Skeletal muscle cell (primary cell): Measurements from ENCODE around the gene NOC4L.

Experiments used
- DNase-seq: peaks from one replicate; pipeline ENCODE4 v3.0.0-alpha.2; 2010; ENCODE audit warnings: low read depth
- H3K4me3 ChIP-seq: 2 replicates; pipeline ENCODE4 v1.5.1; 2011; ENCODE audit warnings: low read depth, mild to moderate bottlenecking, control low read depth, low read length, moderate library complexity

The NOC4L gene

GRCh38 chr12:132175496-132176384 lies 31.5 kb downstream of the NOC4L start:
- no peak overlapping the region for H3K4me3 ChIP-seq
- no peak for DNase-seq

GRCh38 chr12:132176385-132176919 lies 32.2 kb downstream of the NOC4L start:
- DNase-seq: no peak
- no peak overlapping the region for H3K4me3 ChIP-seq

- DNase-seq: no peak
- no peak overlapping the region for H3K4me3 ChIP-seq
Observed at GRCh38 chr12:132176920-132177551, 32.8 kb downstream of the NOC4L start.

- DNase-seq: no peak
- H3K4me3 ChIP-seq: no peak overlapping the region
Observed at GRCh38 chr12:132178316-132178715, 34.1 kb downstream of the NOC4L start.

DNA sequence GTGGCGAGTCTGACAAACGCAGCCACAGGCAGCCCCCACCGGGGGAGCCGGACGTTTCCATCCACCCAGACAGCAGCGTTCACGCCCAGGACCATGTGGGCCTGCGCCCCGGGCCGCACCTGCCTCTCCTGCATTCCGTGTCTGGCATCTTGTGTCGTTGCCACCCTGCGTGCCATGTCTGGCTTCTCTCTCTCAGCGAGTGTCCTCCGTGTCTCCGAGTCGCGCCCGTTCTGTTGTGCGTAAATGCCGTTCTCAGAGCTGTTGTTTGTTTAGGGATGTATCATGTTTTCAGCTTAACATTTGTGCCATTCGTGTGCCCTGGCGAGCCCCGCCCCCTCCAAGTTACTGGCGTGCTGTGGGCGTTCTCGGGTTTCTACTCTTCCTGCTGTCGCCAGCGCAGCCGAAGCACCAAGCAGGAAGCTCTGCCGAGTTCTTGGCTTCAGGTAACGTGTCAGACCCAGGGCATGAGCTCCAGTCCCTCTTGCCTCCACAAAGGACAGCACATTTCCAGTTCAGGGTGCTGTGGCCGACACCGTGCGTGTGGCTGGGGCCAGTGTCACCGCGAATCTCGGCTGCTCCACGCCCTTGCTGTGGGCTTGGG lies 34.6 kb downstream of the NOC4L start:
- no peak for DNase-seq
- no peak overlapping the region for H3K4me3 ChIP-seq

DNA sequence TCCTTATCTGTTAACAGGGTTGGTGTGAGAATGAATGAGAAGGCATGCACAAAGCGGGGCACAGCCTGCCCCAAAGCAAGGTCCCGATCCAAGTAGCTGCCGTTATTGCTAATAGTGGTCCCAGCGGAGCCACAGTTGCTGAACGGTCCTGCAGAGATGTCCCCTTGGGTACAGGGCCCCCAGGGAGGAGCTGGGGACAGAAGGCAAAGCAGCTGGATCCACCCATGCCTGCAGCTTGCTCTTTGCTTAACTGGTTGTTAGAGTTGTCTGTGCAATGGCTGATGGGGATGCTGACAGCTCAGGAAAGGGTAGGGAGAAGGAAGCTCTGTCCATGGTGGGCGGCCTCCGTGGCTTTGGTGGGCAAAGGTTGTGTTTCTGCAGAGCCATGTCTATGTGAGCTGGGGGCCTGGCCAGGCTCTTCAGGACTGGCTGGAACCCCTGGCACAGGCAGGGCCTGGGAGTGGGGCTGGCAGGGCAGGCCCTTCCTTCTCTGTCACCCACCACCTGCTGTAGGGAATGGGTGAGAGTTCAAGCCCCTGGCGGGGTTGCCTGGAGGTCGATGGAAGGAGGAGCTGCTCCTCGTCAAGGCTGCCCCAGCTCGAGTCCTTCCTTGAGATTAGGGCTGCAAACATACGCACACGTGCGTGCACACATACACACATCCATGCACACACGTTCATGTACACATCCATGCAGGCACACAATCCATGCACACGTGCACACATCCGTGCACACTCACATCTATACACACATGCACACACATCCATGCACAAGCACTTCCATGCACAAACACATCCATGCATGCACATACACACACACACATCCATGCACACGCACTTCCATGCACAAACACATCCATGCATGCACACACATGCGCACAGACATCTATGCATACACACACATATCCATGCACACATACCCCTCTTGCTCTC lies 35.4 kb downstream of the NOC4L start:
- DNase-seq: no peak
- no peak overlapping the region for H3K4me3 ChIP-seq

DNA sequence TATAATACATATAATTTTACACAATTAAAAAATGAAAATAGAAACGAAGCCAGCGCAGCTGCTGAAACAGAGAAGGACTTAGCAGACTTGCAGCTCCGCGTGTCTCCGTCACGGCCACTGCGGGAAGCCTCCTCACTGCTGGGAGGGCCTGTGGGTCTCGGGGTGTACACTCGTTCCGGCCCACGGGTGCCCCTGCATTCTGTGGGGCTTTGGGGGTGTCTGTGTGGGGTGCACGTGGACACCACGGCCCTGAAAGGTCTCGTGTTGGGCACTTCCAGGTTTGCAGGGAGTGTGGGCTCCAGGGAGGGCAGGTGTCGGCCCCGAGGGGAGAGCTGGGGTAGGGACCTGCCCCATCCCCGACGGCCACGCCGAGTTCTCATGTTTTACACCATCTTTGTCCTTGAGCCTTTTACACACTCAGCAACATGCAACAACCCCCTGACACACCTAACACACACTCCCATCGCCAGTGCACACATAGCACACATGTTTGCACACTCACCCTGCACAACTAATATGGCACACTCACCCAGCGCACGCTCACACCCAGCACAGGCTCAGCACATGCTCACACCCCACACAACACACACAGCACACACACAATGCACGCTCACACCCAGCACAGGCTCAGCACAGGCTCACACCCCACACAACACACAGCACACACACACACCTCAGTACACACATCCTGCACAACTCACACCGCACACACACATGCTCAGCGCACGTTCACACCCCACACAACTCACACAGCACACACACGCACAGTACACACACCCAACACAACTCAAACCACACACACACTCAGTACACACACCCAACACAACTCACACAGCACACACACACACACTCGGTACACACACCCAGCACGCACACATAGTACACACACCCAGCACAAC lies 36.6 kb downstream of the NOC4L start:
- H3K4me3 ChIP-seq: no peak overlapping the region
- DNase-seq: no peak

- no peak for DNase-seq
- H3K4me3 ChIP-seq: no peak overlapping the region
Observed at GRCh38 chr12:132181570-132182200, 37.4 kb downstream of the NOC4L start.

- H3K4me3 ChIP-seq: no peak overlapping the region
- no peak for DNase-seq
Observed at GRCh38 chr12:132182206-132182710, 38.0 kb downstream of the NOC4L start.

DNA sequence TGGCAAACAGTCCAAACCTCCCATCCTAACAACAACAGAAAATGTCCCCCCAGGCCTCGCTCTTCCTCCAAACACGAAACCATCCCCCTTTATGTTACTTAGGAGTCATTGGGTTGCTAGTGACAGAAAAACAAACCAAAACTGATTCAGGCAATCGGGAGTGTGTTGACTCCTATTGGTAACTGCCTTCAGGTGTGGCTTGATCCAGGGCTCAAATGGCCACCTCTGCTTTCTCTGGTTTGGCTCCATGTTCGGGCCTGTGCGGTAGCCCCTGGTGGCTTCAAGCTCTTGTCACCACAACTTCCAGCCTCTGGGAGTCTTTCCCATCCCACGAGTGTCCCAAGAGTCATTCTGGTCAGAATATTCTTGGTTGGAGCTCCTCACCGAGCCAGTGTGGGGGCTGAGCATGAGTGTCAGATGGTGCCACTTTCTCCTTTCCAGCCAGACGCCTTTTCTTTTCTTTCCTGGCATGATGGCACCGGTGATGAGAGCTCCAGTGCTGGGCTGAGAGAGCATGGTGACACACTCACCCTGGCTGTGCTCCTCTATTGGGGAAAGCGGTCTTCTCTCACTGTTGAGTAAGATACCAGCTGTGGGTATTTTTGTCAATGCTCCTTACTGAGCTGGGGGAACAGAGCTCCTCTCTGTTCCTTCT lies 38.6 kb downstream of the NOC4L start:
- no peak overlapping the region for H3K4me3 ChIP-seq
- no peak for DNase-seq

DNA sequence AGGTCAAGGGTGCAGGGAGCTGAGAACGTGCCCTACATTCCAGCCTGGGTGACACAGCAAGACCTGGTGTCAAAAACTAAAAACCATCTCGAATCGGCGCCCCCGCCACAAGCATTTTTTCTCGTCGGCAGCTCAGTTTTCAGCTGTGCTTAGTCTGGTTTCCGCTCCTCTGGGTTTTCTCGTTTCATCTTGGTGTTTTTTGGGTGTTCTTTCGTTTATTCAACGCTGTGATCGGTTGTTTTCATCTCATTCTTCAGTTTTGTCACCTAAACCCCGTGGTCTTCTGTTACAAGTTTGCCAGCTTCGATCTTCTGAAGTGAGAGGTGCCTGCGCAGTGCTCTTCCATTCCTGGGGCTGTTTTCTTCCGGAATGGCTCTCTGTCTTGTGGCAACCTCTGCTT lies 41.4 kb downstream of the NOC4L start:
- no peak overlapping the region for H3K4me3 ChIP-seq
- DNase-seq: no peak

DNA sequence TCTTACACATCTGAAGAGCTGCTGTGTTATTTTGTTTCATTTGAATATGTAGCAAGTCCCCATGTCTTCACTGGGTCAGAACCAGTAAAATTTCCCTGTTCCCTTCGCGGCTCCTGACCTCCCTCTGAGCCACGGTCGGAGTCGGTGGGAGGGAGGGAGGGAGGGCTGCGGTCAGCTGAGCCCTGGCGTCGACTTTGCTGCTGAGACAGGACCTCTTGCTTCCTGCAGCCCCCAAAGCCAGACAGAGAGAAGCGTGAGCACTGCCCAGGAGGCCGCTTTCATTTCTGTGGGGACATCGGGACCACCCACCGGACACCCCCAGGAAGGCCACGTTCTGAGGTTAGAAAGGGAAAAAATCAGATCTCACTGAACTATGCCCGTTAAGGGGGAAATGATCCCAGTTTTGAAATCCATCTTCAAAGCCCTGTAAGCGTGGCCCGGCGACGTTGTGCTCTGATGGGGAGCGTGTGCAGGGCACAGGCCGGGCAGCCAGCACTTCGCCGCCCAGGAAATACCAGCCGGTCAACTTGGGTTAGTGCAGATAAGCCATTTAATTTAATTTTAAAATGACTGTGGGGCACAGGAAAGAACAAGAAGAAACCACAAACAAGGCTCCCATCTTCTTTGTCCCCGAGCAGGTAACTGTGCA lies 42.1 kb downstream of the NOC4L start:
- DNase-seq: no peak
- H3K4me3 ChIP-seq: no peak overlapping the region

- H3K4me3 ChIP-seq: no peak overlapping the region
- no peak for DNase-seq
Observed at GRCh38 chr12:132186857-132187620, 42.8 kb downstream of the NOC4L start.

DNA sequence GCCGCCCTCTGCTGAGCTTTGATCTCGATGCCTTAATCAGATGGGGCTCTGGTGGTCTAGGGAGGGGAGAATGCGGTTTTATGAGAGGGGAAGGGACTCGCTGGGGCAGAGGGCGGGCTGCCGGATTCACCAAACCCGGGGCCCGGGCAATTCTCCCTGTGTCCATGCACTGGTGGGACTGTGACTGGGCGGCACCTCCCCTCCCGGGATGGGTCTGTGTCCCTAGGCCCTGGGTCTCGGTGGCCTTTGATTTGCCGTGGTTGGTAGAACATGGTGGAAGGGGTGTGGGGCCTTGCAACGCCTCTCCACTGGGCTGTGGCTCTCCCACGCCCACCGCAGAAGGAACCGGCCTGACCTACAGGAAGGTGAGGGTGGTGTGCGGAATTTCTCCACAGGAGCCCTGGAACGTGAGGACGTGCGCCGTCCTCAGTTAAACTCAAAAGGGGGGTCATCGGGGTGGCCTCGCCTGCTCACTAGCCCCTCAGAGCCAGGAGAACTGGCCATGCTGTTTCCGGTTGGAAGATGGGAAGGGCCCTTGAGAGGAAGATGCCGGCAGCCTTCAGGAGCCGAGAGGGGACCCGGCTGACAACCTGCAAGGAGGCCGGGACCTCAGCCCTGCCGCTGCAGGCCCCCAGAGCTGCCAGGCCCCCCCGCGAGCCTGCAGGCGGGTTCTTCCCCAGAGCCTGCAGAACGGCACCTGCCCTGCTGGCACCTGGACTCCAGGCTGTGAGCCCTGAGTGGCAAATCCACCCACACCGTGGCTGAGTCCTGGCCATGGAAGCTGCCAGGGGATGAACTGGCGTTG lies 43.6 kb downstream of the NOC4L start:
- DNase-seq: no peak
- H3K4me3 ChIP-seq: no peak overlapping the region

- no peak overlapping the region for H3K4me3 ChIP-seq
Observed at GRCh38 chr12:132188451-132188901, 44.2 kb downstream of the NOC4L start.

More at GRCh38 chr12:132188451-132188901, 44.2 kb downstream of the NOC4L start:
- DNase-seq: no peak
